Small intestine (tissue), 7 donors: Measurements from ENCODE around the gene RALY. TPM values are rescaled to one million over a fixed set of nuclear protein-coding genes. Genes with fewer than 3 reads are reported as not detected.
"Not testable (repeated sequence)": the region's sequence is repeated elsewhere in the genome, so short reads cannot be mapped to it uniquely, and the experiment has no call there.

Experiments
- DNase-seq, 2 donors: peaks; one replicate each; pipeline versions ENCODE4 v3.0.0 to v3.0.0-alpha.2; 2013
- FAIRE-seq: peaks from 2 replicates; lab custom pipeline; 2012; peaks lifted over from hg19 to GRCh38; lab: Jason Lieb, UNC
- H3K27ac ChIP-seq, 3 donors: one replicate each; pipeline ENCODE4 v1.5.1; 2013; ENCODE audit warnings: low read length in 2 of 3, mild to moderate bottlenecking in 2 of 3, control low read depth in 1 of 3, inconsistent platforms in 1 of 3, low read depth in 1 of 3, moderate library complexity in 1 of 3
- H3K27me3 ChIP-seq, 3 donors: one replicate each; pipeline ENCODE4 v1.6.1; 2013; ENCODE audit warnings: low read length in 3 of 3, inconsistent platforms in 1 of 3; ENCODE audit not compliant: control insufficient read depth in 3 of 3, insufficient read depth in 3 of 3
- H3K36me3 ChIP-seq, 3 donors: one replicate each; pipeline ENCODE4 v1.6.1; 2013; ENCODE audit warnings: low read length in 3 of 3, inconsistent platforms in 1 of 3, low read depth in 1 of 3, mild to moderate bottlenecking in 1 of 3, moderate library complexity in 1 of 3; ENCODE audit not compliant: control insufficient read depth in 3 of 3, insufficient read depth in 2 of 3
- H3K4me1 ChIP-seq, 3 donors: one replicate each; pipeline ENCODE4 v1.6.1; 2013; ENCODE audit warnings: low read length in 2 of 3, inconsistent platforms in 1 of 3, low read depth in 1 of 3, mild to moderate bottlenecking in 1 of 3, moderate library complexity in 1 of 3; ENCODE audit not compliant: control insufficient read depth in 3 of 3, insufficient read depth in 2 of 3
- H3K4me3 ChIP-seq, 3 donors: one replicate each; pipeline ENCODE4 v1.5.1; 2013; ENCODE audit warnings: low read length in 3 of 3, control low read depth in 1 of 3, inconsistent platforms in 1 of 3, low read depth in 1 of 3, mild to moderate bottlenecking in 1 of 3, moderate library complexity in 1 of 3
- H3K9me3 ChIP-seq, 2 donors: one replicate each; pipeline ENCODE4 v1.6.1; 2013; ENCODE audit warnings: low read depth in 1 of 2, low read length in 1 of 2; ENCODE audit not compliant: control insufficient read depth in 2 of 2, insufficient read depth in 1 of 2
- WGBS, 3 donors: extraction: QIAGEN DNeasy Blood & Tissue Kit; methylation state at CpG; one replicate each; pipeline ENCODE4 v1.1.7; 2013; 5-methylcytosine and 5-hydroxymethylcytosine counted together
- polyA plus RNA-seq, 4 donors: library from polyadenylated mRNA; stranded (reverse) in 3 of 4; unstranded in 1 of 4; fragments of 200-250 nt in 3 of 4; fragments of 120-200 nt in 1 of 4; gene quantifications; one replicate each; pipeline versions ENCODE4 v1.2.1 to v1.2.3, GENCODE V29; 2013
- donor health status: healthy with polysubstance abuse.
- donor health status: control.
- donor health status: control.
- donor health status: Bipolar disorder and iron deficiency.
- donor health status: healthy.

RALY gene
- polyA plus RNA-seq, 4 donors: 108 to 166 (median 145) TPM

GRCh38 chr20:34023937-34024722 lies 30.4 kb downstream of the RALY start:
- H3K36me3 ChIP-seq: peaks cover 0 to 4% (median 0%) of the 10 kb centered on the region in 3 donors
- H3K9me3 ChIP-seq: peaks cover 0 to 5% of the 10 kb centered on the region in 2 donors
- 58 to 71% (median 68%) methylated on average over 8 of the region's 8 CpGs for WGBS, 3 donors
- H3K27ac ChIP-seq: no peak overlapping the region
- no peak overlapping the region for H3K4me3 ChIP-seq
- FAIRE-seq (no peak), DNase-seq (no peak)
- H3K27me3 ChIP-seq: no peaks in the 10 kb centered on the region
- peaks cover 16 to 29% (median 21%) of the 10 kb centered on the region in 3 donors for H3K4me1 ChIP-seq

- FAIRE-seq (no peak), DNase-seq (peak; percentile 42 to 46)
- Histone ChIP-seq H3K4me1 (peaks cover 16 to 29% (median 21%) of the 10 kb centered on the region in 3 donors), H3K9me3 (peaks cover 0 to 5% of the 10 kb centered on the region in 2 donors), H3K27ac (peak overlapping the region in 2 of 3 donors; percentile 4 to 46), H3K4me3 (no peak overlapping the region), H3K27me3 (no peaks in the 10 kb centered on the region), H3K36me3 (peaks cover 0 to 4% (median 2%) of the 10 kb centered on the region in 3 donors)
- 12 to 28% (median 22%) methylated on average over 5 of the region's 5 CpGs for WGBS, 3 donors
These were observed 31.1 kb downstream of the RALY start for GRCh38 chr20:34024723-34025351.

GRCh38 chr20:34028013-34028412 lies 34.3 kb downstream of the RALY start:
- not testable (repeated sequence) for DNase-seq

GRCh38 chr20:34029415-34029814 lies 35.7 kb downstream of the RALY start:
- peaks cover 2 to 23% (median 8%) of the 10 kb centered on the region in 3 donors for H3K36me3 ChIP-seq
- no peak overlapping the region for H3K27ac ChIP-seq
- FAIRE-seq: no peak
- no peak overlapping the region for H3K4me3 ChIP-seq
- no peaks in the 10 kb centered on the region for H3K9me3 ChIP-seq
- no peaks in the 10 kb centered on the region for H3K27me3 ChIP-seq
- DNase-seq: no peak
- peaks cover 11 to 20% (median 16%) of the 10 kb centered on the region in 3 donors for H3K4me1 ChIP-seq
- 94 to 100% (median 100%) methylated on average over 1 of the region's 1 CpG for WGBS, 3 donors

More at GRCh38 chr20:34028013-34028412, 34.3 kb downstream of the RALY start:
- FAIRE-seq, H3K4me3 ChIP-seq, H3K9me3 ChIP-seq, H3K27me3 ChIP-seq, H3K27ac ChIP-seq: not testable (repeated sequence)
- H3K36me3 ChIP-seq: peaks cover 2 to 14% (median 8%) of the 10 kb centered on the region in 3 donors
- 96 to 98% (median 98%) methylated on average over 6 of the region's 6 CpGs for WGBS, 3 donors
- H3K4me1 ChIP-seq: peaks cover 16 to 29% (median 21%) of the 10 kb centered on the region in 3 donors

- H3K4me1 ChIP-seq: peaks cover 4 to 9% (median 5%) of the 10 kb centered on the region in 3 donors
- no peak overlapping the region for H3K27ac ChIP-seq
- H3K27me3 ChIP-seq: no peaks in the 10 kb centered on the region
- DNase-seq (no peak), FAIRE-seq (no peak)
- no peaks in the 10 kb centered on the region for H3K9me3 ChIP-seq
- WGBS, 3 donors: 98 to 100% (median 100%) methylated on average over 1 of the region's 1 CpG
- no peak overlapping the region for H3K4me3 ChIP-seq
- peaks cover 2 to 23% (median 8%) of the 10 kb centered on the region in 3 donors for H3K36me3 ChIP-seq
These were observed 36.7 kb downstream of the RALY start for GRCh38 chr20:34030456-34030855.

GRCh38 chr20:34033903-34034302 lies 40.2 kb downstream of the RALY start:
- no peak overlapping the region for H3K27ac ChIP-seq
- no peak for DNase-seq
- peaks cover 2 to 23% (median 8%) of the 10 kb centered on the region in 3 donors for H3K36me3 ChIP-seq
- H3K27me3 ChIP-seq: no peaks in the 10 kb centered on the region
- H3K4me3 ChIP-seq: no peak overlapping the region
- H3K4me1 ChIP-seq: peaks cover 13 to 21% (median 14%) of the 10 kb centered on the region in 3 donors
- WGBS, 3 donors: 89 to 93% (median 92%) methylated on average over 4 of the region's 4 CpGs
- FAIRE-seq: no peak
- no peaks in the 10 kb centered on the region for H3K9me3 ChIP-seq

- Histone ChIP-seq H3K27ac (no peak overlapping the region), H3K4me1 (peaks cover 27 to 43% (median 36%) of the 10 kb centered on the region in 3 donors), H3K36me3 (peaks cover 0 to 18% (median 3%) of the 10 kb centered on the region in 3 donors), H3K27me3 (no peaks in the 10 kb centered on the region), H3K4me3 (no peak overlapping the region), H3K9me3 (no peaks in the 10 kb centered on the region)
- WGBS, 3 donors: 63 to 79% (median 65%) methylated on average over 4 of the region's 4 CpGs
- no peak for FAIRE-seq
- DNase-seq: peak in 1 of 2 donors; percentile 27
These were observed 43.4 kb downstream of the RALY start for GRCh38 chr20:34037121-34037520.

- Histone ChIP-seq H3K27me3 (no peaks in the 10 kb centered on the region), H3K4me1 (peaks cover 28 to 47% (median 37%) of the 10 kb centered on the region in 3 donors), H3K27ac (no peak overlapping the region), H3K9me3 (no peaks in the 10 kb centered on the region), H3K36me3 (peaks cover 0 to 18% (median 0%) of the 10 kb centered on the region in 3 donors), H3K4me3 (no peak overlapping the region)
- 70 to 92% (median 90%) methylated on average over 2 of the region's 2 CpGs for WGBS, 3 donors
- DNase-seq (no peak), FAIRE-seq (no peak)
These were observed 44.1 kb downstream of the RALY start for GRCh38 chr20:34037767-34038166.
